ENCODE data around the gene PANK1.
A peak's percentile ranks its signal among the peaks of the same experiment; 100 is the strongest.

PANK1 gene

GRCh38 chr10:89565180-89565579 is 79.9 kb downstream of the PANK1 start:
- H3K9ac ChIP-seq (ENCODE audit: low read depth, low read length): no peak overlapping the region
- no peaks in the 10 kb centered on the region for H3K36me3 ChIP-seq (ENCODE audit: insufficient read depth, low read depth, low read length)
- no peaks in the 10 kb centered on the region for H3K27me3 ChIP-seq (ENCODE audit: insufficient read depth, low read length)
- peaks cover 15% of the 10 kb centered on the region; the same call in 1 of the 2 replicates for H3K4me1 ChIP-seq (ENCODE audit: insufficient read depth, low read length)
- H3K9me3 ChIP-seq (ENCODE audit: insufficient read depth, low read depth, low read length): no peaks in the 10 kb centered on the region
- H3K27ac ChIP-seq (ENCODE audit: low read length): no peak overlapping the region
- no peak overlapping the region for H3K4me3 ChIP-seq (ENCODE audit: low read length)

GRCh38 chr10:89563861-89564478 is 81.1 kb downstream of the PANK1 start:
- no peak overlapping the region for H3K9ac ChIP-seq (ENCODE audit: low read depth, low read length)
- no peaks in the 10 kb centered on the region for H3K9me3 ChIP-seq (ENCODE audit: insufficient read depth, low read depth, low read length)

GRCh38 chr10:89563311-89563710 is 81.7 kb downstream of the PANK1 start:
- no peak overlapping the region for H3K4me3 ChIP-seq (ENCODE audit: low read length)
- no peaks in the 10 kb centered on the region for H3K27me3 ChIP-seq (ENCODE audit: insufficient read depth, low read length)
- no peaks in the 10 kb centered on the region for H3K9me3 ChIP-seq (ENCODE audit: insufficient read depth, low read depth, low read length)
- no peak overlapping the region for H3K27ac ChIP-seq (ENCODE audit: low read length)
- peak overlapping the region; percentile 29; the same call in 1 of the 2 replicates for H3K9ac ChIP-seq (ENCODE audit: low read depth, low read length)
- H3K4me1 ChIP-seq (ENCODE audit: insufficient read depth, low read length): peaks cover 17% of the 10 kb centered on the region; the same call in 1 of the 2 replicates
- H3K36me3 ChIP-seq (ENCODE audit: insufficient read depth, low read depth, low read length): no peaks in the 10 kb centered on the region

More at GRCh38 chr10:89563861-89564478, 81.1 kb downstream of the PANK1 start:
- Histone ChIP-seq H3K36me3 (ENCODE audit: insufficient read depth, low read depth, low read length) (no peaks in the 10 kb centered on the region), H3K27ac (ENCODE audit: low read length) (no peak overlapping the region), H3K4me1 (ENCODE audit: insufficient read depth, low read length) (peaks cover 15% of the 10 kb centered on the region; the same call in 1 of the 2 replicates), H3K27me3 (ENCODE audit: insufficient read depth, low read length) (no peaks in the 10 kb centered on the region), H3K4me3 (ENCODE audit: low read length) (no peak overlapping the region)

DNA sequence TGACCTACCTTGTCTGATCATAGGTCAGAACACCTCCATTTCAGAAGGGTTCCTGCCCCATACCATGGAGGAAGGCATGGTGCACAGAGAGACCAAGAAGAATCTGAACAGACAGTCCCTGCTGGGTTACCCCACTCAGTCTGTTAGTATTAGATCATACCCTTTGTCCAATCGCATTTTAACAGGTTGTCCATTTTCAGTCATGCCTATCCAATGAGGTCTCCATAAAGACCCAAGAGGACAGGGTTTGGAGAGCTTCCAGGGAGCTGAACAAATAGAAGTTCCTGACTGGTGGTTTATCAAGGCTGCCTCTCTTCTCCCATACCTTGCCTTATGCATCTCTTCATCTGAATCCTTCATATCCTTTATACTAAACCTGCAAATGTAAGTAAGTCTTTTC is 88.4 kb downstream of the PANK1 start:
- Histone ChIP-seq H3K4me3 (ENCODE audit: low read length) (no peak overlapping the region), H3K9me3 (ENCODE audit: insufficient read depth, low read depth, low read length) (no peaks in the 10 kb centered on the region), H3K36me3 (ENCODE audit: insufficient read depth, low read depth, low read length) (no peaks in the 10 kb centered on the region), H3K27ac (ENCODE audit: low read length) (no peak overlapping the region), H3K4me1 (ENCODE audit: insufficient read depth, low read length) (peaks cover 4% of the 10 kb centered on the region; the same call in 1 of the 2 replicates), H3K27me3 (ENCODE audit: insufficient read depth, low read length) (no peaks in the 10 kb centered on the region), H3K9ac (ENCODE audit: low read depth, low read length) (no peak overlapping the region)

GRCh38 chr10:89555688-89556445 is 89.2 kb downstream of the PANK1 start:
- no peaks in the 10 kb centered on the region for H3K9me3 ChIP-seq (ENCODE audit: insufficient read depth, low read depth, low read length)
- H3K9ac ChIP-seq (ENCODE audit: low read depth, low read length): no peak overlapping the region
- no peak overlapping the region for H3K4me3 ChIP-seq (ENCODE audit: low read length)
- H3K4me1 ChIP-seq (ENCODE audit: insufficient read depth, low read length): peaks cover 2% of the 10 kb centered on the region; the same call in 1 of the 2 replicates
- H3K36me3 ChIP-seq (ENCODE audit: insufficient read depth, low read depth, low read length): no peaks in the 10 kb centered on the region
- no peaks in the 10 kb centered on the region for H3K27me3 ChIP-seq (ENCODE audit: insufficient read depth, low read length)
- no peak overlapping the region for H3K27ac ChIP-seq (ENCODE audit: low read length)

- Histone ChIP-seq H3K27ac (ENCODE audit: low read length) (no peak overlapping the region), H3K4me3 (ENCODE audit: low read length) (no peak overlapping the region), H3K27me3 (ENCODE audit: insufficient read depth, low read length) (no peaks in the 10 kb centered on the region), H3K9me3 (ENCODE audit: insufficient read depth, low read depth, low read length) (no peaks in the 10 kb centered on the region), H3K4me1 (ENCODE audit: insufficient read depth, low read length) (peaks cover 2% of the 10 kb centered on the region; the same call in 1 of the 2 replicates), H3K36me3 (ENCODE audit: insufficient read depth, low read depth, low read length) (no peaks in the 10 kb centered on the region), H3K9ac (ENCODE audit: low read depth, low read length) (no peak overlapping the region)
These were observed 90.6 kb downstream of the PANK1 start for GRCh38 chr10:89554433-89554832.

DNA sequence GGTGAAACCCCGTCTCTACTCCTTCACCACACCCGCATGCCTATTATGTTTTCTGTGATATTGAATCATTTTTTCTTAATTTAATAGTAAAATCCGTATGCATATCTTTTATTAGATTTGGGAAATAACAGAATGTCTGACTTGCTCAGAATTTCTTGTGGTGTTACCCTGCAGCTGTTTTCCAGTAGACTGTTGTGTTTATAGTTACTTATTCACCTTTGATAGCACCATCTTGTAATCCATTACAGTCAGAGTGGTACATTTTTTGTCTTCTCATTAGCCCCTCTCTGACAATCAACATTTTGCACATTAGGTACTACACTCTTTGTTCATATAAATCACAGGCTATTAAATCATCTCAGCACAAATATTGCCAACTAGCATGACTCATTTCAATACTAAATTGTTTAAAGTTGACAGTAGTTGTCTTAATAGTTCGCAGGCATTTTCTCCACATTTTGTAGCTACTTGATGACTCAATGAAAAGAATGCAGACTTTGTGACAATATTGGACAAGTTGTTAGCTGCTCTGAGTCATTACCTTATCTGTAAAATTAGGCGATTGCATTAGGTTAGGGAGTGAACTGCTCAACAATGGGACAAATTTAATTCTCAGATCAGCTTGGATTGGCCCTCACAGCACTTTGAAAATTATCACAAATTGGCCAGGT is 91.8 kb downstream of the PANK1 start:
- Histone ChIP-seq H3K36me3 (ENCODE audit: insufficient read depth, low read depth, low read length) (no peaks in the 10 kb centered on the region), H3K4me3 (ENCODE audit: low read length) (no peak overlapping the region), H3K9ac (ENCODE audit: low read depth, low read length) (no peak overlapping the region), H3K9me3 (ENCODE audit: insufficient read depth, low read depth, low read length) (no peaks in the 10 kb centered on the region), H3K27ac (ENCODE audit: low read length) (no peak overlapping the region), H3K27me3 (ENCODE audit: insufficient read depth, low read length) (no peaks in the 10 kb centered on the region), H3K4me1 (ENCODE audit: insufficient read depth, low read length) (no peaks in the 10 kb centered on the region)

GRCh38 chr10:89552213-89552612 is 92.8 kb downstream of the PANK1 start:
- Histone ChIP-seq H3K9me3 (ENCODE audit: insufficient read depth, low read depth, low read length) (no peaks in the 10 kb centered on the region), H3K36me3 (ENCODE audit: insufficient read depth, low read depth, low read length) (no peaks in the 10 kb centered on the region), H3K27me3 (ENCODE audit: insufficient read depth, low read length) (no peaks in the 10 kb centered on the region), H3K4me3 (ENCODE audit: low read length) (no peak overlapping the region), H3K9ac (ENCODE audit: low read depth, low read length) (no peak overlapping the region), H3K27ac (ENCODE audit: low read length) (no peak overlapping the region), H3K4me1 (ENCODE audit: insufficient read depth, low read length) (no peaks in the 10 kb centered on the region)

DNA sequence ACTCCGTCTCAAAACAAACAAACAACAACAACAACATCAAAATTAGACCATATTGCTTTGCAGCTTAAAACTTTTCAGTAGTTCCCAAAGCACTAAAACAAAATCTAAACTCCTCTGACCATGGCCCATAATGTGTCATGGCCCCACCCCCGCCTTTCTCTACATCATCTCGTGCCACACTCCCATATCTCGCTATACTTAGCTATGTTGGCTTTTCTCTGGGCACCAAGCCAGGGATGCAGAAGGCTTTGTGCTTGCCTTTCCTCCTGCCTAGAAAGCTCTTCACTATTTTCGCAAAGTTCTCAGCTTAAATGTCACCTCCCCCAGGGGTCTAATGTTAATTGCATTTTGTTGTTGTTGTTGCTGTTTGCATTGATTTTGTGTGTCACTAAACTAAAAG is 94.5 kb downstream of the PANK1 start:
- Histone ChIP-seq H3K27me3 (ENCODE audit: insufficient read depth, low read length) (no peaks in the 10 kb centered on the region), H3K9ac (ENCODE audit: low read depth, low read length) (no peak overlapping the region), H3K9me3 (ENCODE audit: insufficient read depth, low read depth, low read length) (no peaks in the 10 kb centered on the region), H3K4me3 (ENCODE audit: low read length) (no peak overlapping the region), H3K36me3 (ENCODE audit: insufficient read depth, low read depth, low read length) (no peaks in the 10 kb centered on the region), H3K4me1 (ENCODE audit: insufficient read depth, low read length) (no peaks in the 10 kb centered on the region), H3K27ac (ENCODE audit: low read length) (no peak overlapping the region)

DNA sequence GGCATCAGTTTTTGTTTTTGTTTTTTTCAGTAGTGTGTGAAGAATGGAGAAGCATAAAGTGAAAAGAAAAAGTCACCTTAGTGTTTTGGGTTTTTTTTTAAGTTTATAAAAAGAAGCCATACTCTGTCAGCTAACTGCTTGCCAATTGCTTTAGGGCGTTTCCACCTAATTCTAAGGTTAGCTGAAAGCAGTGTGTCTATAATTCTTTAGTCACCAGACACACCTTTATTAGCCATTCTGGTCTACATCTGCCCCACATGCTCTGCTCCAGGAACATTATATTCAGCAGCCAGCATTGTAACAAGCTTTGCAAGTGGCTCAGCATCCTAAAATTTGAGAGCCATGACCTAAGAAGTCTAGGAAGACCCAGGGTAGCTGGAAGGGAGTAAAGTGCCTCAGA is 95.5 kb downstream of the PANK1 start:
- H3K36me3 ChIP-seq (ENCODE audit: insufficient read depth, low read depth, low read length): no peaks in the 10 kb centered on the region
- no peaks in the 10 kb centered on the region for H3K9me3 ChIP-seq (ENCODE audit: insufficient read depth, low read depth, low read length)
- H3K27ac ChIP-seq (ENCODE audit: low read length): no peak overlapping the region
- no peaks in the 10 kb centered on the region for H3K4me1 ChIP-seq (ENCODE audit: insufficient read depth, low read length)
- no peak overlapping the region for H3K4me3 ChIP-seq (ENCODE audit: low read length)
- no peaks in the 10 kb centered on the region for H3K27me3 ChIP-seq (ENCODE audit: insufficient read depth, low read length)
- no peak overlapping the region for H3K9ac ChIP-seq (ENCODE audit: low read depth, low read length)

DNA sequence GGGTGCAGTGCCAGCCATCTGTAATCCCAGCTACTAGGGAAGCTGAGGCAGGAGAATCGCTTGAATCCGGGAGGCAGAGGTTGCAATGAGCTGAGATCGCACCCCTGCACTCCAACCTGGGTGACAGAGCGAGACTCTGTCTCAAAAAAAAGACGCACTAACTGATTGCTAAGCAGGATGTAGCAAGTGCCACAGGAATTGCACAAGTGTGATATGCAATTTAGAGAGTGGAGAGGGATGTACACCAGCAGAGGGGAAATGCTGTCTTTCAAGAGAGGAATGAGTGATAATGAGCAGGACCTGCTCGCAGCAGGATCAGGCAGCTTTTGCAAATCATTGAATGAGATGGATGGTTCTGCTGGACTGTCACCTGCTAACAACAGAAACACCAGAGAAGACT is 96.4 kb downstream of the PANK1 start:
- Histone ChIP-seq H3K27me3 (ENCODE audit: insufficient read depth, low read length) (no peaks in the 10 kb centered on the region), H3K9ac (ENCODE audit: low read depth, low read length) (no peak overlapping the region), H3K9me3 (ENCODE audit: insufficient read depth, low read depth, low read length) (no peaks in the 10 kb centered on the region), H3K4me1 (ENCODE audit: insufficient read depth, low read length) (no peaks in the 10 kb centered on the region), H3K27ac (ENCODE audit: low read length) (no peak overlapping the region), H3K36me3 (ENCODE audit: insufficient read depth, low read depth, low read length) (no peaks in the 10 kb centered on the region), H3K4me3 (ENCODE audit: low read length) (no peak overlapping the region)

Data from iPS-20b (cell line).